HG02840 (cell line): ENCODE results near the gene SMG7.
"Not testable (repeated sequence)": the region's sequence is repeated elsewhere in the genome, so short reads cannot be mapped to it uniquely, and the experiment has no call there.

ENCODE experiments used
- ATAC-seq: cut with Tn5 transposase; IDR thresholded peaks from one replicate; pipeline ENCODE4 v1.9.1; 2021; ENCODE audit warnings: mild to moderate bottlenecking, moderate library complexity, moderate number of reproducible peaks; ENCODE audit not compliant: unreplicated experiment, low FRiP score

The SMG7 gene, protein sequence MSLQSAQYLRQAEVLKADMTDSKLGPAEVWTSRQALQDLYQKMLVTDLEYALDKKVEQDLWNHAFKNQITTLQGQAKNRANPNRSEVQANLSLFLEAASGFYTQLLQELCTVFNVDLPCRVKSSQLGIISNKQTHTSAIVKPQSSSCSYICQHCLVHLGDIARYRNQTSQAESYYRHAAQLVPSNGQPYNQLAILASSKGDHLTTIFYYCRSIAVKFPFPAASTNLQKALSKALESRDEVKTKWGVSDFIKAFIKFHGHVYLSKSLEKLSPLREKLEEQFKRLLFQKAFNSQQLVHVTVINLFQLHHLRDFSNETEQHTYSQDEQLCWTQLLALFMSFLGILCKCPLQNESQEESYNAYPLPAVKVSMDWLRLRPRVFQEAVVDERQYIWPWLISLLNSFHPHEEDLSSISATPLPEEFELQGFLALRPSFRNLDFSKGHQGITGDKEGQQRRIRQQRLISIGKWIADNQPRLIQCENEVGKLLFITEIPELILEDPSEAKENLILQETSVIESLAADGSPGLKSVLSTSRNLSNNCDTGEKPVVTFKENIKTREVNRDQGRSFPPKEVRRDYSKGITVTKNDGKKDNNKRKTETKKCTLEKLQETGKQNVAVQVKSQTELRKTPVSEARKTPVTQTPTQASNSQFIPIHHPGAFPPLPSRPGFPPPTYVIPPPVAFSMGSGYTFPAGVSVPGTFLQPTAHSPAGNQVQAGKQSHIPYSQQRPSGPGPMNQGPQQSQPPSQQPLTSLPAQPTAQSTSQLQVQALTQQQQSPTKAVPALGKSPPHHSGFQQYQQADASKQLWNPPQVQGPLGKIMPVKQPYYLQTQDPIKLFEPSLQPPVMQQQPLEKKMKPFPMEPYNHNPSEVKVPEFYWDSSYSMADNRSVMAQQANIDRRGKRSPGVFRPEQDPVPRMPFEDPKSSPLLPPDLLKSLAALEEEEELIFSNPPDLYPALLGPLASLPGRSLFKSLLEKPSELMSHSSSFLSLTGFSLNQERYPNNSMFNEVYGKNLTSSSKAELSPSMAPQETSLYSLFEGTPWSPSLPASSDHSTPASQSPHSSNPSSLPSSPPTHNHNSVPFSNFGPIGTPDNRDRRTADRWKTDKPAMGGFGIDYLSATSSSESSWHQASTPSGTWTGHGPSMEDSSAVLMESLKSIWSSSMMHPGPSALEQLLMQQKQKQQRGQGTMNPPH

DNA sequence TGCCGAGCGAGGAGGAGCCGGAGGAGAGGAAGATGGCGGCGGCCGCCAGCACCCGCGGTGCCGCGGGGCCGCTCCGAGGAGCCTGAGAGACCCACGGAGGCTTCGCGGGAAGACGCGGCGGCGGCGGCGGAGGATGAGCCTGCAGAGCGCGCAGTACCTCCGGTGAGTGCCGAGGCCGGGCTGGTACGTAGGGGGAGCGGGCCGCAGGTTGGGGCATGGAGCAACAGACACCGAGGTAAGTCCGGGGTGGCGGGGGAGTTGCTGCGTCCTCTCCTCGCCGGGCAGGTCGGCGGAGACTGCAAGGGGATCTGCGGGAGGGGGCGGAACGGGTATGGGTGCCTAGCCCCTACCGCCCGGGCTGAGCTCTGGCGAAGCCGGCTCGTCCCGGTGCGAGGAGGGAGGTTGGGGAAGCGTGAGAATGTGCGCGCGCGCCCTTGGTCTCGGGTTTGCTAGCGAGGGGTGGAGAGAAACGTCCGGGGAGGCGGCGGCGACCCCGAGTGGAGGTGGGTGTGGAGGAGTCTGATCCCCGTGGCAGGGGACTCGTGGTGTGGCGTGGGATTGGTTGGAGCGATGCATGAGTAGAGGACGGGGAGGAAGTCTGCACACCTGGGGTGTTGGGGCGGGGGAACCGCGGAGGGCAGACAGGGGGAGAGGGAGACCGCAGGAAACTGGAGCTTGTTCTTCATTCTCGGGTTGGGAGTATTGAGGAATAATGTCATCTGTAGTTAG, at the start of gene SMG7:
Gene SMG7 (plus strand): TSS at position 12 of the 729 bp plus-strand sequence. CDS start 122 bp downstream, at position 134.
- peak; percentile 42 for ATAC-seq

DNA sequence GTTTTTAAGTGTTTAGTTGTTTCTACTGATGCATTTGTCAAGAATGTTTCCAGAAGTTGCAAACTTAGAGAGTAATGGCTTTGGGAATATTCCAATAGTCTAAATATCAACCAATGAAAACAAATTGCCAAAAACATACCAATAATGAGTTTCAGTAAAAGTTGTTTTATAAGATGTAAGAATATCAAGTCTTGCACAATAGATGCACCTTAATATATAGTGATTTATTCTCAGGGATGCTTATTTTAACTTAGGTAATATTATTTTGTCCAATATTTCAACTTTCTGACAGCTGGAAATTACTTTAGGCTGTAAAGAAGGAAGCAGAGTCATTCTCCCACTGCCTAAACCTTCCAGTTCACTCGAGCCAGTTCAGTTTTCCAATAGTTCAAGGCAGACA, 48.8 kb upstream of the SMG7 start:
- no peak for ATAC-seq

DNA sequence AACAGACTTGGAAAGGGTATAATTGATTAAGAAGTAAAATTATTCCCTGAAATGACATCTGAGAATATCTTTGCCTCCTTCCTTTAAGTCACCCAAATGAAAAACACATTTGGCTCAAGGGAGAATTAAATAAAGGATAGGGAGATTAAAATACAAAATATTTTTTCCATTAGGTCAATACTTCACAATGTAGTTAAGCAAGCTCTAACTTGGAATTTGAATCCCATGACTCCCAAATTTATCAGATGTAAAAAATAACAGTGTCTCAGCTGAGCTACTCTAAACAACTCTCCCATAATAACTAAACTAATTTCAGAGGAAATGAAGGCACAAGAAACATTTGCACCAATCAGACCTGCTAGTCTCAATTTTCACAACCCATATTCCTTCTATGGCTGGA, 47.6 kb upstream of the SMG7 start:
- no peak for ATAC-seq

DNA sequence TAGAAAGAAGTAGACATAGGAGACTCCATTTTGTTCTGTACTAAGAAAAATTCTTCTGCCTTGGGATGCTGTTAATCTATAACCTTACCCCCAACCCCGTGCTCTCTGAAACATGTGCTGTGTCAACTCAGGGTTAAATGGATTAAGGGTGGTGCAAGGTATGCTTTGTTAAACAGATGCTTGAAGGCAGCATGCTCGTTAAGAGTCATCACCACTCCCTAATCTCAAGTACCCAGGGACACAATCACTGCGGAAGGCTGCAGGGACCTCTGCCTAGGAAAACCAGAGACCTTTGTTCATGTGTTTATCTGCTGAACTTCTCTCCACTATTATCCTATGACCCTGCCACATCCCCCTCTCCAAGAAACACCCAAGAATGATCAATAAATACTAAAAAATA, 44.7 kb upstream of the SMG7 start:
- not testable (repeated sequence) for ATAC-seq

DNA sequence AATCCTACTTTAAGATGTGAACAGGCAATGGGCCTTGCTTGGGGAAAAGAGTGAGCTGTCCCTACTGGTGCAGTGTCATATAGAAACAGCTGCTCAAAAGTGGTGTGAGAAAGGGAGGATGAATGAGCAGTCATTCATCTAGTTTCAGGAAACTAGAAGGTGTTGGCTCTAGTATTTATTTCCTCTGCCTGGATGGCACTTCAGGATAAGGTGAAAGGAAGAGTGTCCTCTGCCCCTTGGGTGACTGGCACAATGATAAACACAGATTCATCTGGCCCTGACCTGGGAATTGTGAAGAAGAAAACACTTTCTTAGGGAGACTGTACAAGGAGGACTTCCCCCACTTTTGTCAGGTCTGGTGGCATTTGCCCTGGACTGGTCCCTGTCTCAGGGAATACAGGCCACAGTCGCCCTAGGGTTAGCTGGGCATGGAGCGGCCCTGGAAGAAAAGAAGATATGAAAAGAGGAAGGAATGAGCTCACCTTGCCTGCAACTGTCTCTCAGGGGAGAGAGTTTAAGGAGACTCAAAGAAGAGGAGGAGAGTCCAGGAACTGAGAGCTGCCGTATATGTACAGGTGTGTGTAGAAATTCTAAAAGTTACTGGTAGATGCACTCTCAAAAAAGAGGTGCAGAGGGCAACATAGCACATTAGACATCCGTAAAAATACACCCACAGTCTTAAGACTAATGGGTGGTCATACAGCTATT, 40.3 kb upstream of the SMG7 start:
- no peak for ATAC-seq

DNA sequence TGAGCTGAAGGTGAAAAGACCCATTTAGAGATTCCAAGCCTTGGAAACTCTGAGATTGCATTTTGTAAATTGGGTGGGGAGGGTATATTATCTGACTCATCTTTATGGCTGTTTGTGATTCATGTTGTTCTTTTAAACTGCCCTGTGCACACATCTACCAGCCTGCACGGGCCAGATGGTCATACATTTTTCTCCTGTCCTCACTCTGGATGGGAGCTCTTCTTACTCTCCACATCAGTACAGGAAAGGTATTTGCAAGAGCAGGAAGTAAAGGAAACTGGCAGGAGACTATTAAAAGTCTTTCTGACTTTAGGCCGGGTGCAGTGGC, 39.8 kb upstream of the SMG7 start:
- no peak for ATAC-seq

DNA sequence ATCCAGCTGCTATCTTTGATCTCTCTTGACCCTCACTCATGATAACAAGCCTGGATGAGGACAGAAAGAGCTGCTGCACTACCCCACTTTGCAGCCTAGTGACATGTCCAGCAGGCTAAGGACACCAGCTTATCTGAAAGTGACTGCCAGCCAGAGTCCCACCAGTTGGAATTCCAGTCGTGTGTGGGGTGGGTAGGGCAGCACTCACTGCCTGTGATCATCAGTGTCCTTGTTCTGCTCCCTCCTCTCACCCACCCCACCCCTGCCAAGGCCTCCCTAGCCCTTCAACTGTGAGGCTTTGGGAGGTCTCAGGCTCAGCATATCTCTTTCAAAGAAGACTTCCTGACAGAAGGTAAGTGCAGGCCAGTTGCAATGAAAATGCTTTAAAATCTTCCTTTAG, 38.6 kb upstream of the SMG7 start:
- no peak for ATAC-seq

DNA sequence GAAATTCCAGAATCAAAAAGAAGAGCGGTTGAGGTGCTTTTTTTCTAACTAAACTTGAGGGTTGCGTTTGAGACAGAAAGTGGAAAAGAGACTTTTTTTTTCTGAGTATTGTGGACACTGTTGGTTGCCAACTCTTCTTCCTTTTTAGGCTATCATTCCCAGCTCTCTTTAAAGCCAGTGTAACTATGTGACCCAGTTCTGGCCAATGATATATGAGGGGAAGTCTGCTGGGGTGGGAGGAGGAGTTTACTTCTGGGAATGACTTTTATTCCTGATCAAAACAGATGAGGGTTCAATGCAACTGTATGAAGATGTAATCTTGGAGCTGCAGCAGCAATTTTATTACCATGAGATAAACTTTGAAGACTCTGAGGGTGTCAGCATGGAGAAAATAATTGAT, 36.8 kb upstream of the SMG7 start:
- no peak for ATAC-seq

DNA sequence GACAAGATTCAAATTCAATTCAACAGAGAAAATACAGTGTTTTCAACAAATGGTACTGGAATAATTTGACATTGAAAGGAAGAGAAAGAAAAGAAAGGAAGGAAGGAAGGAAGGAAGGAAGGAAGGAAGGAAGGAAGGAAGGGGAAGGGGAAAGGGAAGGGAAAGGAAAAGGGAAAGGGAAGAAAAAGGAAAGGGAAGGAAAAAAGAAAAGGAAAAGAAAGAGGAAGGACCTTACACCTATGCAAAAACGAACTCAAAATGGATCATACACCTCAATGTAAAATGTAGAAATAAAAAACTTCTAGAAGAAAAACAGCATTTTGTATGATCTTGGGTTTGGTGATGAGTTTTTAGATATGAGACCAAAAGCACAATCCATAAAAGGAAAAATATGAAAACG, 34.2 kb upstream of the SMG7 start:
- ATAC-seq: no peak

DNA sequence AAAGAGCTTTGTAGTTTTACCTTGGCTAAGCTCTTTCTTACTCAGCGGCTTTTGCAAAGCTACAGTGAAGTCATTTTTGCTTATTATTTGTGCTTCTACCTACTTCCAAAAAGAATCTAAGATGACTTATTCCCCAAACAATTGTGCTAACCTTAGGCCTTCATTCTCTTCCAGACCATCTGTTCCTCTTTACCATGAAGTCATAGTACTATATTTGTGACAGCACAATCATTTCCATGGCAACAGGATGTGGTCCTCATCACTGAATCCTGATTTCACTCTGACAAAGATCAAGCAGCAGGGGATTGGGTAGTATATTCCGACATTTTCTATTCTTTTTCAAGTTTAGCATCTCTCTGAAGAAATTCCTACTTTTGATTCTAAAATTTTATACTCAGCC, 29.3 kb upstream of the SMG7 start:
- ATAC-seq: no peak

DNA sequence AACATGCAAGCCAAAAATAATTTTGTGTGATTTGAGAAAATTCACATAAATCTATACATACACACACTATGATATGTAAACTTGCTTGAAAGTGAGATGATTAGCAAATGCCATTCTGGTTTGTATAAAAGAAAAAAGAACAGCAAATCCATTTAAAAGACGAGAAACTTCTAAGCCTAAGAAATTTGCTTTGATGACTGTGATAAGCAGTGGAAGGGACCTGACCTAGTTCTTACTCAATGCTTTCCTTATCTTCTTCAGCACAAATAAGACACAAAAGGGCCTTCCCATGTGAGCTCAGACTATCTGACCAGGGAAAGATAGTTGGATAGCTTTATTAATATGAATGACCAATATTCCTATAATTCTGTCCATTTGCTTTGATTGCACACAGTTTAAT, 28.8 kb upstream of the SMG7 start:
- ATAC-seq: no peak

DNA sequence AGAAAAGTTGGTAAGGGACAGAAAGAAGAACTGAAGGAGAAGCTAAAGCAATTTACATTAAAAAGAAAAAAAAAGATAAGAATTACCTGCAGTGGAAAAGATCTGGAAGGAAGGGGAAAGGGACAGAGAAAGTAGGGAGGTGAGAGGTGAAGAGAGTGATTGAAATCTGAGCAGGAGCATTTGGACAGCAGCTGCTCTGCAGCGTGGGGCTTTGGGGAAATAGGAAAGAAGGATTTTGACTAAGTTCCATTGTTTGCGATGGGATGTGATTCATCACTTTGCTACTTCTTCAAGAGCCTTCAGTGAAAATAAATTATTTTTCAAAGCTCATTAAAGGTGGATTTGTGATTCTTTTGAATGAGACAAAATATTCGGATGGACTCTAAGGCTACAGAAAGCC, 28.1 kb upstream of the SMG7 start:
- no peak for ATAC-seq

DNA sequence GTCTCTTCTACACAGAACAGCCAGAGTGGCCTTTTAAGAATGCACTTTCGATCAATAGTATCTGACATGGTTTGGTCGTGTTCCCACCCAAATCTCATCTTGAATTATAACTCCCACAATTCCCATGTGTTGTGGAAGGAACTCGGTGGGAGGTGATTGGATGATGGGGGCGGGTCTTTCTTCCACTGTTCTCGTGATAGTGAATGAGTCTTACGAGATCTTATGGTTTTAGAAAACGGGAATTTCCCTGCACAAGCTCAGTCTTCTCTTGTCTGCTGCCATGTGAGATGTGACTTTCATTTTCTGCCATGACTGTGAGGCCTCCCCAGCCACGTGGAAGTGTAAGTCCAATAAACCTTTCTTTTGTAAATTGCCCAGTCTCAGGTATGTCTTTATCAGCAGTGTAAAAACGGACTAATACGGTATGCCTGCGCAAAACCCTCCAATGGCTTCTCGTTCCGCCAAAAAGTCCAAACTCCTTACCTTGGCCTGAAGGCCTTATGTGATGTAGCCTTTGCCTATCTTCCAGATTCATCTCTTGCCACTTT, 23.0 kb upstream of the SMG7 start:
- ATAC-seq: no peak

DNA sequence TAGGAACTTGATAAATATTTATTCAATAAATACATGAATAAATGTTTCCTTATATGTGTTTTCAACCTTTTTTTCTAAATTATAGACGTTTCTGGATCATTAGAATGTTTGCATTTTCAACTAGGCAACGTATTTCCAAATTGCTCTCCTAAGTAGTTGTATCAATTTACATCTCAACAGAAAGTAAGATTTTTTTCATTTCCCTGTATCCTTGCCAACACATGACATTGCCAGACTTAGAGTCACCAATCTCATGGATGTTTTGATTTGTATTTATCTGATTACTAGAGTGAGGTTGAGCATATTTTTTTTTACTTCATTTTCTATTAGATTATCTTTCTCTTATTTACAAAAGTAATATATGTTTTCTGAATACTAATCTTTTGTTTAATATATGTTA, 22.2 kb upstream of the SMG7 start:
- ATAC-seq: no peak

DNA sequence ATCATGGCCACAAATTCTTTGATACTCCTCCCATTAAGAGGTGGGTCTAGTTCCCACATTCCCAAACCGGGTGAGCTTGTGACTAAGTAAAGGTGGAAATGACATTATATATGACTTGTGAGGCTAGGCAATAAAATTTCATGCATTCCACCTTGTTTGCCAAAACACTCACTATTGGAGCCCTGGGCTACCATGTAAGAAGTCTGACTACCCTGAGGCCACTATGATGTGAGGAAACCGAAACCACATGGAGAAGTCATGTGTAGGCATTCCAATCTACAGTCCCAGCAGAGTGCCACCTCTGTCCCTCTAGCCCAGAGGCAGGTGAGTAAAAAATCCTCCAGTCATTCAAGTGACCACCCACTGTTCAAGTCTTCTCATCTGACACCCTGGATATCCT, 17.9 kb upstream of the SMG7 start:
- ATAC-seq: no peak

DNA sequence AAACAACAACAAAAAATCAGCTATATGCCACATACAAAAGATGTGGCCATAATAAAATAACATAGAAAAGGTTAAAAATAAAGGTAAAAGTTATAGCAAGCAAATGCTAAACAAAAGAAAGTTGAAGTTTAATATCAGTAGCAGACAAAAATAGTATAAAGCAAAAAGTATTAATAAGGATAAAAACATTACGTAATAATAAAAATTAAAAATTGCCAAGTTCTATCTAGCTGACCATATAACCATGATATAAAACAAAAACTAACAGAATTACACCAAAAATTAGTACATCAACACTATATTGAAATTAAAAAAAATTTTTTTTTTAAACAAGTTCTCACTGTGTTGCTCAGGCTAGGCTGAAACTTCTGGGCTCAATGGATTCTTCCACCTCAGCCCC, 15.5 kb upstream of the SMG7 start:
- ATAC-seq: no peak

DNA sequence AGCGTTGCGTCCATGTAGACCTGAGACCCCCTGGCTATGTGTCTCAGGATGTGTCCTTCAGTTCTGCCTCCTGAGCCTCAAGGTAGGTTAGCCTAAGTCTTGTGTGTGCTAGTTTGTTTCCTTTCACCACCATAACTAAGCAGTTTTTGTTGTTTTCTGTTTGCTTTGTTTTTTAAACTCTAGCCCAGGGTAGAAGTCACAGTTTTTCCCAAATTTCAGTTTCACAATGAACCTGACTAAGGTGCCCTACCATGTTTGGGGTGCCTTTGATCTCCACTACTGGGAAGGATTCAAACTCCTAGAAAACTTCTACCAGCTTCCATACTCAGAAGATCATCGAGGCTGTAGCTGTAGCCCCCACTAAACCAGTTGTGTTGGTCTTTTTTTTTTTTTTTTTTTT, 14.8 kb upstream of the SMG7 start:
- ATAC-seq: no peak

DNA sequence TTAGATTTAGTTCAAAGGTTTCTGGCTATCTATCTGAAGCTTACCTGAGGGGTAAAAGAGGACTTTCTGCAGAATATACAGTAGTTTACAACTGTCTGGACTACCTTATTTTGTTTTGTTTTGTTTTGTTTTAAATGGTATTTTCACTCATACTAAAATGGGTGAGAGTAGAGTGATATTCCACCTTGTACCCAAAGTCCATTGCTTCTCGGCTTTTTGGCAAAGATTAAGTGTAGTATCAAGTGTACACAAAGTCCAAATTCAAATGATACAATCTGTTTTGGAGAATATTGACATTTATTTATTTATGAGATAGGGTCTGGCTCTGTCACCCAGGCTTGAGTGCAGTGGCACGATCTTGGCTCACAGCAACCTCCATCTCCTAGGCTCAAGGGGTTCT, 11.7 kb upstream of the SMG7 start:
- no peak for ATAC-seq

DNA sequence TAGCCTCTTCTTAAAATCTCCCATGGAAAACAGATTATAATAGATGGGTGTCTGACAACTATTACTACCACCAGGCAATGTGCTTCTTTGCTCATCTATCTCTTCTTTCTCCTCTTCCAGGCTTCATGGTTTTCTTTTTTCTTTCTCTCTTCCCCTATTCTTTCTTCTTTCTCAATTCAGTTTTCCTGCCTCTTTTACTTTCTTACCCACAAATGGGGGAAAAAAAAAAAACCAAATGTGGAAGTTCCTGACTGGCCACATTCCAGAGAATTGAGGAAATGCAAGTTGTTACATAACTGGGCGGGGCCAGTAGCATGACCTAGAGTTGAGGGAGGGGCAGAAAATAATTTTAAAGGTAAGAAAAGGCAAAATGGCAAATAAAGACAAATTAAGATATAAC, 10.9 kb upstream of the SMG7 start:
- ATAC-seq: no peak

DNA sequence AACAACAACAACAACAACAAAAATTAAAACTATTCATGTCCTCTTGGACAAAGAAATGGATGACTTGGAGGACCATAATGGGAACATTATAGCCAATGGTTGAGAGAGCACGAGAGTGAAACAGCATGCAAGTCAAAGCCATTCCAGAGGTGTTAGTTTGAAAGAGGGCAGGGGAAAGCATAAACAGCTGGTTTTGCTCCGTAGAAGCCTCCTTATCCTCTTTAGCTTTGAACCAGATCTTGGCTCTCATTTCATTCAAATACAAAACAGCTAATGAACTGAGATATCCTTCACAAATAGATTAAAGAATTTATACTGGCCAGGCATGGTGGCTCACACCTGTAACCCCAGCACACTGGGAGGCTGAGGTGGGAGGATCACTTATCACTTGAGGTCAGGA, 8.7 kb upstream of the SMG7 start:
- no peak for ATAC-seq
